Mesenchymal stem cell (in vitro differentiated cells and primary cell): ENCODE measurements around the gene SLC25A51.
A peak's percentile ranks its signal among the peaks of the same experiment; 100 is the strongest.

Experiments
- DNase-seq: peaks from one replicate; pipeline ENCODE4 v3.0.0-alpha.2; 2013
- H2AFZ ChIP-seq: one replicate; pipeline ENCODE4 v1.6.1; 2013; ENCODE audit warnings: low read depth, mild to moderate bottlenecking, control low read depth, inconsistent platforms, low read length, moderate library complexity
- H2AK5ac ChIP-seq: 2 replicates; pipeline ENCODE4 v1.6.1; 2013; ENCODE audit warnings: low read length, moderate library complexity, mild to moderate bottlenecking, inconsistent platforms; ENCODE audit not compliant: severe bottlenecking
- H2BK120ac ChIP-seq: one replicate; pipeline ENCODE4 v1.6.1; 2013; ENCODE audit warnings: low read depth, mild to moderate bottlenecking, inconsistent platforms, low read length, moderate library complexity
- H2BK12ac ChIP-seq, 2 experiments: one replicate each; pipeline ENCODE4 v1.6.1; 2013; ENCODE audit warnings: inconsistent platforms in 2 of 2, low read length in 2 of 2, mild to moderate bottlenecking in 2 of 2, moderate library complexity in 2 of 2, control low read depth in 1 of 2
- H2BK15ac ChIP-seq: one replicate; pipeline ENCODE4 v1.6.1; 2013; ENCODE audit warnings: mild to moderate bottlenecking, low read depth, inconsistent platforms; ENCODE audit not compliant: poor library complexity, severe bottlenecking
- H2BK5ac ChIP-seq: 2 replicates; pipeline ENCODE4 v1.6.1; 2013; ENCODE audit warnings: low read depth, mild to moderate bottlenecking, low read length, control low read depth, inconsistent platforms; ENCODE audit not compliant: poor library complexity, severe bottlenecking
- H3K14ac ChIP-seq, 2 experiments: one replicate each; pipeline ENCODE4 v1.6.1; 2013; ENCODE audit warnings: inconsistent platforms in 2 of 2, low read length in 2 of 2, control low read depth in 1 of 2, mild to moderate bottlenecking in 1 of 2, moderate library complexity in 1 of 2
- H3K18ac ChIP-seq, 2 experiments: one replicate each; pipeline ENCODE4 v1.6.1; 2013; ENCODE audit warnings: inconsistent platforms in 2 of 2, low read length in 2 of 2, control low read depth in 1 of 2, low read depth in 1 of 2, mild to moderate bottlenecking in 1 of 2
- H3K23ac ChIP-seq, 2 experiments: one replicate each; pipeline ENCODE4 v1.6.1; 2013; ENCODE audit warnings: inconsistent platforms in 2 of 2, low read length in 2 of 2, mild to moderate bottlenecking in 2 of 2, moderate library complexity in 2 of 2, control low read depth in 1 of 2
- H3K27ac ChIP-seq: 2 replicates; pipeline ENCODE4 v1.5.1; 2013; ENCODE audit warnings: mild to moderate bottlenecking, moderate library complexity, low read length, control low read depth, inconsistent platforms; ENCODE audit not compliant: poor library complexity, severe bottlenecking
- H3K27me3 ChIP-seq, 2 experiments: 2 replicates each; pipeline versions ENCODE4 v1.6.1 to v1.7.0; 2013; ENCODE audit warnings: low read length in 2 of 2, mild to moderate bottlenecking in 2 of 2, moderate library complexity in 2 of 2, control low read depth in 1 of 2, inconsistent platforms in 1 of 2; ENCODE audit not compliant: control insufficient read depth in 1 of 2, insufficient read depth in 1 of 2
- H3K36me3 ChIP-seq, 2 experiments: 2 replicates each; pipeline versions ENCODE4 v1.6.1 to v1.7.0; 2013; ENCODE audit warnings: low read length in 2 of 2, control low read depth in 1 of 2, inconsistent platforms in 1 of 2, low read depth in 1 of 2, mild to moderate bottlenecking in 1 of 2; ENCODE audit not compliant: insufficient read depth in 2 of 2, control insufficient read depth in 1 of 2
- H3K4ac ChIP-seq, 2 experiments: one replicate each; pipeline ENCODE4 v1.6.1; 2013; ENCODE audit warnings: inconsistent platforms in 2 of 2, low read length in 2 of 2, mild to moderate bottlenecking in 2 of 2, moderate library complexity in 2 of 2, control low read depth in 1 of 2, low read depth in 1 of 2
- H3K4me1 ChIP-seq: 2 replicates; pipeline ENCODE4 v1.6.1; 2013; ENCODE audit warnings: low read depth, low read length, control low read depth; ENCODE audit not compliant: control insufficient read depth, insufficient read depth
- H3K4me2 ChIP-seq: 2 replicates; pipeline ENCODE4 v1.6.1; 2013; ENCODE audit warnings: low read length, mild to moderate bottlenecking, inconsistent platforms; ENCODE audit not compliant: poor library complexity, severe bottlenecking
- H3K4me3 ChIP-seq, 2 experiments: 2 replicates each; pipeline versions ENCODE4 v1.5.1 to v1.7.0; 2013; ENCODE audit warnings: low read length in 2 of 2, mild to moderate bottlenecking in 2 of 2, control low read depth in 1 of 2, low read depth in 1 of 2; ENCODE audit not compliant: insufficient read depth in 1 of 2
- H3K79me1 ChIP-seq: replicated peaks from 2 replicates; pipeline ENCODE4 v1.6.1; 2013; ENCODE audit warnings: mild to moderate bottlenecking, control low read depth, low read length, inconsistent platforms; ENCODE audit not compliant: poor library complexity, severe bottlenecking
- H3K9ac ChIP-seq: 2 replicates; pipeline ENCODE4 v1.7.0; 2013; ENCODE audit warnings: mild to moderate bottlenecking, low read length, moderate library complexity
- H3K9me3 ChIP-seq: 2 replicates; pipeline ENCODE4 v1.7.0; 2013; ENCODE audit warnings: mild to moderate bottlenecking, low read length; ENCODE audit not compliant: control insufficient read depth
- H4K8ac ChIP-seq: one replicate; pipeline ENCODE4 v1.6.1; 2013; ENCODE audit warnings: inconsistent platforms, mild to moderate bottlenecking, low read length, moderate library complexity
- H4K91ac ChIP-seq: one replicate; pipeline ENCODE4 v1.6.1; 2013; ENCODE audit warnings: mild to moderate bottlenecking, low read length, inconsistent platforms
- WGBS: methylation state at CpG from one replicate; pipeline ENCODE4 v1.1.7; 2013; ENCODE audit warnings: mixed read lengths; 5-methylcytosine and 5-hydroxymethylcytosine counted together

Gene SLC25A51

GRCh38 chr9:37947977-37948376, 44.0 kb upstream of the SLC25A51 start:
- no peak overlapping the region for H2BK15ac ChIP-seq
- no peak overlapping the region for H3K27ac ChIP-seq
- H3K4ac ChIP-seq, result no peak overlapping the region
- peaks cover 72% of the 10 kb centered on the region for H3K4me1 ChIP-seq
- no peak overlapping the region for H2BK120ac ChIP-seq
- no peak overlapping the region for H3K18ac ChIP-seq
- no peak overlapping the region for H4K91ac ChIP-seq
- H3K23ac ChIP-seq, result no peak overlapping the region
- no peak overlapping the region for H4K8ac ChIP-seq
- no peaks in the 10 kb centered on the region for H3K27me3 ChIP-seq
- no peak overlapping the region for H3K4me2 ChIP-seq
- H2BK5ac ChIP-seq, result no peak overlapping the region
- 89% methylated on average over 9 of the region's 9 CpGs for WGBS
- H3K79me1 ChIP-seq, result peaks cover 28% of the 10 kb centered on the region
- no peak overlapping the region for H3K4me3 ChIP-seq
- no peak overlapping the region for H2AK5ac ChIP-seq
- no peaks in the 10 kb centered on the region for H3K9me3 ChIP-seq
- H3K36me3 ChIP-seq, result peaks cover 54 to 87% of the 10 kb centered on the region in 2 experiments
- DNase-seq, result no peak
- H2AFZ ChIP-seq, result no peak overlapping the region
- H2BK12ac ChIP-seq, result no peak overlapping the region
- H3K14ac ChIP-seq, result no peak overlapping the region
- H3K9ac ChIP-seq, result peak overlapping the region; percentile 35

DNA sequence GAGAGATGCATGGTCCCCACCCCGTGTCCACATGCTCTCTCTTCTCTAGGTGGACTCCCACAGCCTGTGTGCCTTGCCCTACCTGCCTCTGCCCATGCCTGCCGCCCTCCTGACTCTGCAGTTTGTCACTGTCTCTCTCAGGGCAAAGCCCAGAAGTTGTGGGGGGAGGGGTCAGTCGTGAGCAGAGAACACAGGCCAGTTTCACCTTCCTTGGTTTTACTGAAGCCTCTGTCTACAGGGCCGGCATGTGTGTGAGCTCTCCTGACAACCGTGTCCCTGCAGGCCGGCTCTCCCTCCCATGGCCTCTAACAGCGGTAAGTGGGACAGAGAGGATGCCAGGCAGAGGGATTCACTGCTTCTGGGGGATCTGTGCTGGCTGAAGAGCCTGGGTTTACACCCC, 43.5 kb upstream of the SLC25A51 start:
- Histone ChIP-seq H3K23ac (no peak overlapping the region), H2BK120ac (no peak overlapping the region), H3K79me1 (peaks cover 26% of the 10 kb centered on the region), H2BK15ac (no peak overlapping the region), H3K9ac (peak overlapping the region; percentile 35), H2BK12ac (no peak overlapping the region), H3K4me1 (peaks cover 75% of the 10 kb centered on the region), H2AK5ac (peak overlapping the region; percentile 51), H3K27me3 (no peaks in the 10 kb centered on the region), H4K91ac (no peak overlapping the region), H3K18ac (no peak overlapping the region), H3K14ac (no peak overlapping the region), H3K4me3 (no peak overlapping the region), H2AFZ (no peak overlapping the region), H4K8ac (no peak overlapping the region), H3K9me3 (no peaks in the 10 kb centered on the region), H3K4ac (no peak overlapping the region), H2BK5ac (no peak overlapping the region), H3K36me3 (peaks cover 54 to 87% of the 10 kb centered on the region in 2 experiments), H3K27ac (no peak overlapping the region), H3K4me2 (no peak overlapping the region)
- DNase-seq, result no peak
- 88% methylated on average over 7 of the region's 7 CpGs for WGBS

DNA sequence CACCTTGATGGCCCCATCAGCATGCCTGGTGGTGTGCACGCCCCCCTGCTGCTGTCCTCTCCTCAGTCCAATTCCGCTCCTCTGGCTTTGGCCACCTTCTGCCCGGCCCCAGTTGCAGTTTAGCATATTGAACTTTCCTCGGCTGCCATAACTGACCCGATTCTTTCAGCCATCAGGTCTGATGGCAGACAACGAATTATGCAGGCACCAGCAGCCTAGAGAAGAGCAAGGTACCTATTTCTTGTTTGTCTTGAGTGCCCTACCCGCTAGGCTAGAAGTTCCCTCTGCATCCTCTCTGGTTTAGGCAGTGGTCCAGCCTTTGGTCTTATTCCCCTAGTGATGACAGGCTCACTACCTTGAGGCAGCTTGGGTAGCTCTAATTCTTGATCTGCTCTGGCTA, 43.0 kb upstream of the SLC25A51 start:
- Histone ChIP-seq H3K4ac (no peak overlapping the region), H3K9me3 (no peaks in the 10 kb centered on the region), H3K27me3 (no peaks in the 10 kb centered on the region), H3K4me3 (no peak overlapping the region), H4K91ac (no peak overlapping the region), H3K9ac (no peak overlapping the region), H3K4me1 (peaks cover 80% of the 10 kb centered on the region), H3K23ac (no peak overlapping the region), H3K4me2 (no peak overlapping the region), H3K18ac (no peak overlapping the region), H2BK5ac (no peak overlapping the region), H2AK5ac (no peak overlapping the region), H2AFZ (no peak overlapping the region), H2BK12ac (no peak overlapping the region), H3K79me1 (peaks cover 22% of the 10 kb centered on the region), H4K8ac (no peak overlapping the region), H2BK15ac (no peak overlapping the region), H3K27ac (no peak overlapping the region), H3K14ac (no peak overlapping the region), H2BK120ac (no peak overlapping the region), H3K36me3 (peaks cover 59 to 87% of the 10 kb centered on the region in 2 experiments)
- 98% methylated on average over 7 of the region's 7 CpGs for WGBS
- no peak for DNase-seq

DNA sequence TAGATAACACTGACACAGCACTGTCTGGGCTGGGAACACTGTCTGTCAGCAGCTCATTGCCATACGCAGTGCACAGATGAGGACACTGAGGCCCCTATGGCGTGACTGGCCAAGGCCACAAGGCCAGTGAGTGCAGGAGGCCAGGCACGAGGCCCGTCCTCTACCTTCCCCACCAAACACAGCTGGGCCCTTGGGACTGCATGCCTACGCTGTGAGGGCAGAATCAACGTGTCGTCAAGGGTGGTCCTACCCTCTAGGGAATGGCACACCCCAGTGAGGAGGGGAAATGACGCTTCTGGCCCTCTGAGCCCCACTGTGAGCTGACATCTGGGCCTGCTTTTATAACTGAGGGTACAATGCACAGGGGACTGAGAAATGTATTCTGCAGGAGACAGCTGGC, 42.1 kb upstream of the SLC25A51 start:
- no peaks in the 10 kb centered on the region for H3K9me3 ChIP-seq
- H2BK5ac ChIP-seq, result no peak overlapping the region
- H3K18ac ChIP-seq, result peak overlapping the region in 1 of 2 experiments; percentile 51
- H2BK12ac ChIP-seq, result peak overlapping the region; percentile 3 to 46
- no peak overlapping the region for H3K4ac ChIP-seq
- WGBS, result 95% methylated on average over 8 of the region's 8 CpGs
- H2BK15ac ChIP-seq, result no peak overlapping the region
- H2AK5ac ChIP-seq, result peak overlapping the region; percentile 62
- H3K36me3 ChIP-seq, result peaks cover 65 to 86% of the 10 kb centered on the region in 2 experiments
- no peak overlapping the region for H2AFZ ChIP-seq
- no peak overlapping the region for H2BK120ac ChIP-seq
- H3K27me3 ChIP-seq, result no peaks in the 10 kb centered on the region
- H3K4me3 ChIP-seq, result no peak overlapping the region
- no peak for DNase-seq
- peaks cover 80% of the 10 kb centered on the region for H3K4me1 ChIP-seq
- no peak overlapping the region for H3K4me2 ChIP-seq
- H3K27ac ChIP-seq, result no peak overlapping the region
- no peak overlapping the region for H3K9ac ChIP-seq
- peak overlapping the region in 1 of 2 experiments; percentile 12 for H3K14ac ChIP-seq
- H4K8ac ChIP-seq, result no peak overlapping the region
- H4K91ac ChIP-seq, result no peak overlapping the region
- peaks cover 22% of the 10 kb centered on the region for H3K79me1 ChIP-seq
- no peak overlapping the region for H3K23ac ChIP-seq
